DMS79 (cell line): ENCODE results near the gene PCYOX1L.

Experiments used
- DNase-seq: peaks from one replicate; lab custom pipeline; 2025; lab: John Stamatoyannopoulos, UW

The PCYOX1L gene

GRCh38 chr5:149407323-149408251, 49.7 kb downstream of the PCYOX1L start:
- DNase-seq: no peak

GRCh38 chr5:149408252-149409099, 50.6 kb downstream of the PCYOX1L start:
- DNase-seq: no peak

- DNase-seq: no peak
These were observed 51.6 kb downstream of the PCYOX1L start for GRCh38 chr5:149409268-149409948.

- no peak for DNase-seq
These were observed 52.2 kb downstream of the PCYOX1L start for GRCh38 chr5:149410071-149410470.

GRCh38 chr5:149410721-149411432, 53.0 kb downstream of the PCYOX1L start:
- DNase-seq: no peak

GRCh38 chr5:149411738-149412519, 54.1 kb downstream of the PCYOX1L start:
- no peak for DNase-seq

- DNase-seq: no peak
These were observed 55.1 kb downstream of the PCYOX1L start for GRCh38 chr5:149412783-149413476.

GRCh38 chr5:149413477-149414210, 55.8 kb downstream of the PCYOX1L start:
- DNase-seq: no peak

GRCh38 chr5:149414405-149415065, 56.7 kb downstream of the PCYOX1L start:
- no peak for DNase-seq

GRCh38 chr5:149415066-149415967, 57.5 kb downstream of the PCYOX1L start:
- no peak for DNase-seq

GRCh38 chr5:149416987-149417710, 59.3 kb downstream of the PCYOX1L start:
- DNase-seq: no peak

GRCh38 chr5:149417711-149418368, 60.0 kb downstream of the PCYOX1L start:
- no peak for DNase-seq

GRCh38 chr5:149418910-149419531, 61.2 kb downstream of the PCYOX1L start:
- DNase-seq: no peak
